AML-193 (cell line): ENCODE measurements around the gene TCIRG1.
A peak's percentile ranks its signal among the peaks of the same experiment; 100 is the strongest.

Experiments
- DNase-seq, 2 experiments: peaks; one replicate each; lab custom pipeline; 2025; lab: John Stamatoyannopoulos, UW

TCIRG1 gene

DNA sequence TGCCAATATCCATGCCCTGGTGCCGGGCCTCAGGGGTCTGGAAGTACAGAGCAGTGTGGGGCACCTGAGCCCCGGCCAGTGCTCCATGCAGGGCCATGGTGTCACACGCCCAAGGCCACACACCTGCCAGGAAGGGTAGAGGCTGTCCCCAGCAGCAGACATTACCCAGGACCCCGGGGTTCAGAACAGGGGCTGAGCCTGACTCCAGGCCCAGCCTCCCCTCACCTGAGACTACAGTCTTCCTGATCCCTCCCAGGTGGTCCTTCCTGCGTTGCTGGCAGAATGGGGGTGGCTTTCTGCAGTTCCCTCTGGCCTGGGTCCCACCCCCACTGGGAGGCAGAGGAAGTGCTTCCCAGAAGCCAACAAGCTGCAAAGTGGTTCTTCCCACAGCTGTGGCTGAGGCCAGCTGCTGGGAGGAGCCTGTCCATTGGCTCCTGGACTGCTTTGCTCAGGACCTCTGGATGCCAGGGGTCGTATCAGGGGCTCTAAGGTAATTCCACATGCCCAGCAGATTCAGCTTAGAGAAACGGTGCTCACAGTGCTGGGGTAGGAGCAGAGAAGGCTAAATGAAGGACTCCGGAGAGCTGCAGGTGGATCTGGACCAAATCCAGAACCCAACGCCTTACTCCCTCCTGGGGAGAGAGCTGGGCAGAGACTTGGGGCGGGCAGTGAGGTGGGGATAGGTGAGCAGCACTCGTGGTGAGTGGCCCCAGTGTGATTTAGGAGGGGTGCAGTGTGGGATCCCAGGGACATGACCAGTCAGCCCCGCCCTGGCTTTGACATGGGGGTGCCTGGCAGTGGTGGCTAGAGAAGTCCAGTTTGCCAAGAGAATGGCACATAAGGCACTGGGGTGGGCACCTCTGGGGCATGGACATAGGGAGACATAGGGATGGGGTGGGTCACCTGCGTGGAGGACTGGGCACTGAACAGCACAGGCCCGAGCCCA is 12.6 kb downstream of the TCIRG1 start:
- DNase-seq, result no peak

GRCh38 chr11:68052137-68052873 is 13.5 kb downstream of the TCIRG1 start:
- no peak for DNase-seq

- no peak for DNase-seq
Measured at GRCh38 chr11:68053117-68053516, 14.3 kb downstream of the TCIRG1 start.

DNA sequence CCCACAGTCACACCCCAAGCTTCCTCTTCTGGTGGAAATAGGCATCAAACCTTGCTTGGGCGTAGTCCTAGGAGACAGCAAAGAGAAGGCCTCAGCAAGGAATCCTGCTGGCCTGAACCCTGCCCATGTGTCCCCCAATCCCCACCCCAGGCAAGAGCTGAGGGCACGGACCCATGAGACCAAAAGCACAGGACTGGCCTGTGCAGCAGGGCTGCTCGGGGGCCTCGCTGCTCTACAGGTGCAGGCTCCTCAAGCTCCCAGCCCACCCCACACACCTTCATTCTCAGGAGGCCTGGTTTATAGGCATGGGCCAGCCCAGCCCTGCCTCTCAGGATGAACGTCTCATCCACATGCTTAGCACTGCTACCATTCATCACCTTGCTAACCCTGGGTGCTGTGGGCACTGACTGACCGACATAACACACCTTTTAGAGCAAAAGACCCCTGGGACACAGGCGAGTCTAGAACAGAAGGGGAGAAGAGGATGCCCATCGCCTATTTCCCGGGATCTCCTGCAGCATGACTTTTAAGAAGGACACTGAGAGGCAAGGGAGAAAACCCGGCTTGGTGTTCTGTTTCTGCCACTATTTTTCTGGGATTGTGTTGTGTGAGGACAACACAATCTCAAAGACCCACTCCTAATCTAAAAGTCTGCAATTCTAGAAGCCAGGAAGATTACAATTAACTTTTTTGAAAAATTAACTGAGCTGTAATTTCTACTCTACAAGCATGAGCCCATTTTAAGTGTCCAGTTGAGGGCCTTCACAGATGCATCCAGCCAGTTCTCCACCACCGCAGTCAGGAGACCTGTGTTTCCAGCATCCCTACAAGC is 15.4 kb downstream of the TCIRG1 start:
- no peak for DNase-seq

DNA sequence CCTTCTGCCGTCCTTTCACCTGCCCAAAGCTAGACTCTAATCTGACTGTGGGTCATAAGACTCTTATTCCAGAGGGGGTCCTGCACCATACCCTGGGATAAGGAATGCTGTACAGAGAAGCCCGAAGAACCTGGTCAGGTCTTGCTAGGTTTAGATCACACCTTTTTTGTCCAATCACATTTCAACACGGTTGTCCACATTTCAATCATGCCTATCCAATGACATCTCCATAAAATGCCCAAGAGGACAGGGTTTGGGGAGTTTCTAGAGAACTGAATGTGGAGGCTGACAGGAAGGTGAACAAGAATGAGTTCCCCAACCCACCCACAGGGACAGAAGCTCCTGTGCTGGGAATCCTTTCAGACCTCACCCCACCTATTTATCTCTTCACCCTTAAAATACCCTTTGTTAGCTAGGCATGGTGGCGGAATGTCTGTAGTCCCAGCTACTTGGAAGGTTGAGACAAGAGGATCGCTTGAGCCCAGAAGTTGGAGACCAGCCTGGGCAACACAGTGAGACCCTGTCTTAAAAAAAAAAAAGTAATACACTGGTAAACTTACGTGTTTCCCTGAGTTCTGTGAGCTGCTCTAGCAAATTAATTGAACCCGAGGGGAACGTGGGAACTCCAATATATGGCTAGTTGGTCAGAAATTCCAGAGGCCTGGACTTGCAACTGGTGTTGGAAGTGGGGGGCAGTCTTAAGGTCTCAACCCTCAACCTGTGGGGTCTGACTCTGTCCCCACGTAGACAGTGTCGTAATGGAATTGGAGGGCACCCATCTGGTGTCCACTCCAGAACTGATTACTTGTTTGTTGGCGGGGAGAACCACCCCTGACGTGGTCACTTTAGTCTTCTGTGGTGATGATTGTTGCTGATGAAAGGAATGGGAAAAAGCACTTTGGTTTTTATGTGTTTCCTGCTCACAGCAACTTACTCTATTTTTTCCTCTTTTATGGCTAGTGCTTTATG is 17.8 kb downstream of the TCIRG1 start:
- DNase-seq, result no peak

DNA sequence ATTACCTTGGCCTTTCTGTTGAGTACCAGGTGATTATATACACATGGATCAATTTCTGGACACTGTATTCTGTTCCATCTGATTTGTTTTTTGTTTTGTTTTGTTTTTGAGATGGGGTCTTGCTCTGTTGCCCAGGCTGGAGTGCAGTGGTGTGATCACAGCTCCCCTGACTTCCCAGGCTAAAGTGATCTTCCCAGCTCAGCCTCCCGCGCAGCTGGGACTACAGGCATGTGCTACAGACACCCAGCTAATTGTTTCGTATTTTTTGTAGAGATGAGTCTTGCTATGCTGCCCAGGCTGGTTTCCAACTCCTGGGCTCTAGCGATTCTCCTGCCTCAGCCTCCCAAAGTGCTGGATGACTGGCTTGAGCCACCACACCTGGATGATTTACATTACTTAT is 19.0 kb downstream of the TCIRG1 start:
- no peak for DNase-seq

DNA sequence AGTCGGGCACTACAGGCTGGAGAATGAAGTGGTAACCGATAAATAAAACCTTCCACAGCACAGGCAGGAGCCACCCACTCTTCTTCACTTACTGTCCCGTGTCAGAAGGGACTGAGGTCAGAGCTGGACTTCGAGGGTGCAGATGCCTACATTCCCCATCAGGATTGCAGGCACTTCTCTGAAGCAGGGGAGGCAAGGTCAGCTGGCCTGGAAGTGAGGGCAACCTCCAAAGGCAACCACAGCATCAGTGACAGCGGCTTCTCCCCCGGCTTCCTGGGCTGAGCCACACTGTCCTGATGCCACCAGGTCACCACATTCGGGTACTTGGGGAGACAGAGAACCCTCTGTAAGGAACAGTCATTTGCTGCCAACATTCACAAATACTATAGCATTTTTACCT is 22.7 kb downstream of the TCIRG1 start:
- no peak for DNase-seq

- DNase-seq, result no peak
Measured at GRCh38 chr11:68064926-68065325, 26.1 kb downstream of the TCIRG1 start.

GRCh38 chr11:68065841-68066240 is 27.0 kb downstream of the TCIRG1 start:
- no peak for DNase-seq

DNA sequence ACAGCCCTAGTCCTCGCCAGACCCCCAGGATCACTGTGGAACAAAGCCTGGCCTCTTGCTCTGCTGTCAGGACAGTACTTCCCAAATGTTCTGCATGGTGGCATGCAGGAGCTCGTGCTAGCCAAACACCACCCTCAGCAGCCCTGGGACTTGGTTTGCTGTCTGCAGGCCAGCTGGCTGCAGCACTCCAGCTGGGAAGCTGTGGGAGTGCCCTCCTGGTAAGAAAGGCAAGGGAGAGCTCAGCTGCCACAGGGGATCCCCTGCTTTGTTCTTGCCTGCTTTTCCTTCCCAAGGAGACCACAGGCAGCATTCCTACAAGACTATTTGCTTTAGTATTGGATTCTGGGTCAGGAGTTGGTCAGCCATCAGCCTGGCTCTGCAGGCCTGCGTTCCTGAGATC is 27.9 kb downstream of the TCIRG1 start:
- no peak for DNase-seq

GRCh38 chr11:68067991-68068390 is 29.2 kb downstream of the TCIRG1 start:
- DNase-seq, result no peak

DNA sequence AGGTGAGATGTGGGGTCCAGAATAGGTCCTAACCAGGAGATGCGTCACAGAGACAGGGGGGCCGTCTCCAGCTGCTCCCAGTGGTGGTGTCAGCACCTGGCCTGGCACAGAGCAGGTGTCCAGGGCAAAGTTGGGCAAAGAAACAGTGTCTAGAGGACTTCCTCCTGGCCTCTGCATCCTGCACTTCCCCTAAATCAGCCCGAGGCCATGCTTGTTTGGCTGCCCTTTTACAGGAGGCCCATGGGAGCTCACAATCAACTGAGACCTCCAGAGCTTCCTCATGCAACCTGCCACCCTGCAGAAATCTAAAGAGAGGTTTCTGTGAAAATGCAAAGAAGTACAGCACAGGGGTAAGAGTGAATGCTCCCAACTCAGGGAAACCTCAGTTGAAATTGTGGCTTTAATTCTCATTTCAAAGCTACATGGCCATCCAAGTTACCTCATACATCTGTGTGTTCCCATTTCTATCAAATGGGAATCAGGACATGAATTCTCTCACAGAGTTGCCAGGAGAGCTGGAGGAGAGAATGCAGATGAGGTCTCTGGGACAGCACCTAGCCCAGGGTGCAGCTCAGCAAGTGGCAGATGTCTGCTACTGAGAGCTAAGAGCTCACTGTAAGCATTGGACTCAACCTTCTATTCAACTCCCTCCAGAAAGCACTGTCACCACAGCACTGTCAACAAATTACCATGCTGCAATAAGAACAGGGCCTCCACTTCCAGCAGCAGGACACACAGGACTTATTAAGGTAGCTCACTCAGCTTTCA is 32.6 kb downstream of the TCIRG1 start:
- DNase-seq, result peak in 1 of 2 experiments; percentile 0

GRCh38 chr11:68074584-68075352 is 35.9 kb downstream of the TCIRG1 start:
- no peak for DNase-seq

- DNase-seq, result no peak
Measured at GRCh38 chr11:68076371-68077042, 37.7 kb downstream of the TCIRG1 start.

DNA sequence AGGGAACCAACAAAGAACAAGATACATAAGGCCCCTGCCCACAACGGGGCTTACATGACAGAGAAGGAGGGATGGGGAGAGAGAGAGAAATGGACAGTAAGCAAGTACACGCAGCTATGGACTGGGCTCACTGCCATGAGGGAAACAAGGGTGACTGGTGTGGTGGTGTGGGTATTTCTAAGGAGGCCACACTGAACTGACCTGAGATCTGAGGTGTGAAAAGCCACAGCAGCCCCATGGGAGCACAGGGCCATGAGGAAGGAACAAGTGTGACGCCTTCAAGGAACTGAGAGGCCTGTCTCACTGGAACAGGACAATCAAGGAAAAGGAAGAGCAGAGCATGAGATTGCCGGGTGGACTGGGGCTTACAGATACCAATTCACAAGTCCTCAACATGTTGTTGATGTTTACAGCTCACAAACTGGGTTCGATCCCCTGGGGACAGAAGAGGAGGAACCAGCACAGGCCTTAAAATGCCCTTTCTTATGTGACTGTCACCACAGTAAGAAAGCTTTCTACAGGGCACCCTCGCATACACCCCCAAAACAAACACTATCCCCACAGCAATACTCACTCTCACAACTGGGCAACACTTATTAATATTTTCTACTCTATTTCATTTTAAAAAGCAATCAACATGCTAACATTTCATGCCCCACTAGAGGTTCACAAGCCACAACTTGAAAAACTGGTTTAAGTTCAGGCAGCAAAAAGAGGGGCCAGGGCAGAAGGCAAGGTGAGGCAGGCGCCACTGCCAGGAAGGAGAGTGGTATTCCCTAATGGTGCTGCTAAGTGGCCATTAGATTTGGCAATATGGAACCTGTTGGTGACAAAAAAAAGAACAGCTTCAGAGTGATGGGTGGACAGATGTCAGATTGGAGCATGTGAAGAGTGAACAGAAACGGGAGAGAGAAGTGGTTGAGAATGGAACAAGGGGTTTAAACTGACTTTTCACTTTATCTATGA is 39.1 kb downstream of the TCIRG1 start:
- DNase-seq, result no peak

DNA sequence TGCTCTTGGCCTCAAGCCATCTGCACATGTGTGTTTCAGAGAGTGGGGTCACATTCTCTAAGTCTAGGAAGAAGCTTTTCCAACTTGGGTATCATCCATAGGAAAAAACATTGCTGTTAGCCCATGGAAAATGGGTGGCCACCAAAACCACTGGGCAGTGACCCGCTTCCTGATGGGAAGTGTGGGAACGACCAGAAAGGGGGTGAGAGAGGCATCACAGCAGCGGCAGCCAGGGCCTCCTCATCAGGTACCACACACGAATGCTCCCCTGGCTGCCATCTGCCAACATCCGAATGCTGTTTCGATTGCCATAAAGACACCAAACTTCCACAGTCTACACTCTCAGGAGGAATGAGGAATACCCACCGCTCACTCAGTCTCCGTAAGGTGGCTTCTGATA is 42.0 kb downstream of the TCIRG1 start:
- DNase-seq, result no peak

DNA sequence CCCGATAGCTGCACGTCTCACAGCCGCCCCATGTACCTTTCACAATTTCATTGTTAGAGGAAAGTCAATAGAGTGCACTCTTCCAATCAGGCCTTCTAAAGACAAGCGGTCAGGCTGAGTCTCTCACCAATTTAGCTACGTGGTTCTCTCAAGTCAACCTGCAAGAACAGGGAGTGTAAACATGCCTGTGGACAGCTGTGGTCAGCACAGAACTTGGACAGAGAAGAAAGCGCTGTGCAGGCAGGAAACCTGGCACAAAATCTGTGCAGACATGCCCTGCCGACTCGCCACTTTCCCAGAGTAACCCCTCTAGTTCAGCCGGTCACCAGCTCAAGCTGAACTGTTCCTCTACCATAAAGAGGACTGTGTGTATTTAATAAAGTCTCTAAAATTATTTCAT is 42.9 kb downstream of the TCIRG1 start:
- no peak for DNase-seq

DNA sequence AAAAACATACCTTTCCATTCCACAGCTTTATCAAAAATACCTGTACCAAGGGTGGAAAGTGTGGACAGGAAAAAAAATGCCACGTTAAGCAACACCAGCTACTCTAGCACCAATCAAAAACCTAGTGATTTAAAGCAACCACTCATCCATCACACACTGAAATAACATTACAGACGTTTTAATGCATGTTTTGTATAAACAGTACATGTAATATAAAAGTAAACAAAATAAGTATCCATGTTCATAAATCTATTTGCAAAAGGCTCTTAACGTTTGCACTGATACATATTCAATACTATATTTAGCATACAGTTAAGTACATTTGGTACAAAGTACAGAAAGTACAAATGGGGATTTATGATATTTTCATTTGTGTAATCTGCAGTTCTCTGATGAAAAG is 43.7 kb downstream of the TCIRG1 start:
- DNase-seq, result no peak
